ENCODE measurements around the gene CD28.

GRCh38 chr2:203692031-203692710, 14.3 kb upstream of the CD28 start:
- no peak for TF ChIP-seq CTCF (IDR thresholded peaks at IDR 0.05; ENCODE audit: insufficient read depth, low read length)
- TF ChIP-seq GABPA (IDR thresholded peaks at IDR 0.05; ENCODE audit: low read depth): no peak
- TF ChIP-seq REST (IDR thresholded peaks at IDR 0.05; ENCODE audit: insufficient replicate concordance, low read depth): no peak
